Endothelial cell of umbilical vein (primary cell): ENCODE measurements around the gene ZFP14. TPM values are rescaled to one million over a fixed set of nuclear protein-coding genes. Genes with fewer than 3 reads are reported as not detected.
"Not testable (repeated sequence)": the region's sequence is repeated elsewhere in the genome, so short reads cannot be mapped to it uniquely, and the experiment has no call there.

Experiments
- BruUV-seq: library from RNA; stranded (reverse); fragments of 400-500 nt; replicated peaks from 2 replicates; lab custom pipeline; 2021; lab: Mats Ljungman, UMichigan
- CTCF ChIA-PET: fragments of 300-600, 350-600 bp; sonication (Branson Sonifier 250); formaldehyde crosslinking; loops from one replicate; lab custom pipeline; 2021; ENCODE audit warnings: antibody characterized with exemption, inconsistent platforms; lab: Charles Lee
- POLR2A ChIA-PET: fragments of 300-600, 350-600 bp; sonication (Branson Sonifier 250); formaldehyde crosslinking; loops from one replicate; lab custom pipeline; 2021; ENCODE audit warnings: antibody characterized with exemption, inconsistent platforms; lab: Charles Lee
- DNase-seq: peaks from one replicate; pipeline ENCODE4 v3.0.0-alpha.2; 2011; ENCODE audit warnings: low read depth, low spot score
- FAIRE-seq: peaks from 2 replicates; lab custom pipeline; 2011; peaks lifted over from hg19 to GRCh38; lab: Jason Lieb, UNC
- H2AFZ ChIP-seq: 2 replicates; pipeline ENCODE4 v1.6.0; 2012; ENCODE audit warnings: low read depth, low read length, control low read depth, inconsistent platforms
- H3K27ac ChIP-seq: 2 replicates; pipeline ENCODE4 v1.5.1; 2011; ENCODE audit warnings: low read depth, mild to moderate bottlenecking, control low read depth, low read length, moderate library complexity; ENCODE audit not compliant: insufficient read depth
- H3K27me3 ChIP-seq, 2 experiments: 2 replicates each; pipeline versions ENCODE4 v1.6.0 to v1.6.1; 2011; ENCODE audit warnings: low read length in 2 of 2, mixed read lengths in 1 of 2; ENCODE audit not compliant: control insufficient read depth in 2 of 2, insufficient read depth in 2 of 2
- H3K36me3 ChIP-seq, 2 experiments: 2 replicates in 1 of 2; 3 replicates in 1 of 2; pipeline ENCODE4 v1.5.1; 2011; ENCODE audit warnings: low read length in 2 of 2, mild to moderate bottlenecking in 1 of 2, moderate library complexity in 1 of 2; ENCODE audit not compliant: control insufficient read depth in 2 of 2, insufficient read depth in 2 of 2; ENCODE audit errors: extremely low read depth in 1 of 2
- H3K4me1 ChIP-seq: 3 replicates; pipeline ENCODE4 v1.5.1; 2011; ENCODE audit warnings: mild to moderate bottlenecking, low read length; ENCODE audit not compliant: control insufficient read depth, insufficient read depth; ENCODE audit errors: extremely low read depth
- H3K4me2 ChIP-seq: 2 replicates; pipeline ENCODE4 v1.6.1; 2011; ENCODE audit warnings: low read length, control low read depth, mixed read lengths; ENCODE audit not compliant: insufficient read depth
- H3K4me3 ChIP-seq, 3 experiments: fragments of 200-600 bp in 1 of 3; sonication (generic), shearing (Covaris generic) in 1 of 3; replicated peaks in 1 of 3; 2 replicates each; pipeline ENCODE4 v1.5.1; 2011 to 2016; ENCODE audit warnings: control low read depth in 3 of 3, low read length in 3 of 3, mild to moderate bottlenecking in 2 of 3, inconsistent platforms in 1 of 3, low read depth in 1 of 3, moderate library complexity in 1 of 3; ENCODE audit not compliant: insufficient read depth in 1 of 3
- H3K79me2 ChIP-seq: 2 replicates; pipeline ENCODE4 v1.6.0; 2012; ENCODE audit warnings: low read length, inconsistent platforms; ENCODE audit not compliant: control insufficient read depth, insufficient read depth
- H3K9ac ChIP-seq: replicated peaks from 2 replicates; pipeline ENCODE3; 2011; ENCODE audit warnings: low read length, control low read depth; ENCODE audit not compliant: insufficient read depth; ENCODE audit errors: extremely low read depth
- H3K9me1 ChIP-seq: replicated peaks from 3 replicates; pipeline ENCODE4 v1.6.0; 2011; ENCODE audit warnings: mild to moderate bottlenecking, low read length; ENCODE audit not compliant: control insufficient read depth, insufficient read depth; ENCODE audit errors: extremely low read depth
- H3K9me3 ChIP-seq: replicated peaks from 2 replicates; pipeline ENCODE4 v1.5.1; 2012; ENCODE audit warnings: low read length, inconsistent platforms; ENCODE audit not compliant: control insufficient read depth, insufficient read depth
- H4K20me1 ChIP-seq: replicated peaks from 2 replicates; pipeline ENCODE3; 2011; ENCODE audit warnings: mild to moderate bottlenecking, low read length; ENCODE audit not compliant: control insufficient read depth, insufficient read depth; ENCODE audit errors: extremely low read depth
- CTCF ChIP-seq, 2 donors: IDR thresholded peaks; 1 replicate in 1 of 2; 2 replicates in 1 of 2; pipeline ENCODE4 v1.5.1; 2011; ENCODE audit warnings: low read length in 2 of 2, mild to moderate bottlenecking in 2 of 2, moderate library complexity in 2 of 2, control low read depth in 1 of 2, inconsistent platforms in 1 of 2, low read depth in 1 of 2; ENCODE audit not compliant: insufficient read depth in 1 of 2; ENCODE audit errors: extremely low read depth in 1 of 2
- EZH2 ChIP-seq: IDR thresholded peaks from 2 replicates; pipeline ENCODE4 v1.6.1; 2012; ENCODE audit warnings: borderline replicate concordance, low read depth, mild to moderate bottlenecking, moderate library complexity, low read length, inconsistent platforms; ENCODE audit not compliant: severe bottlenecking
- FOS ChIP-seq: IDR thresholded peaks from 2 replicates; pipeline ENCODE4 v1.6.1; 2011; ENCODE audit warnings: mild to moderate bottlenecking, low read length, moderate library complexity, borderline replicate concordance; ENCODE audit not compliant: insufficient read depth
- GATA2 ChIP-seq: IDR thresholded peaks from 2 replicates; pipeline ENCODE4 v1.7.0; 2011; ENCODE audit warnings: low read depth, mild to moderate bottlenecking, moderate library complexity, mixed read lengths, low read length; ENCODE audit not compliant: insufficient read length, insufficient read depth
- JUN ChIP-seq: IDR thresholded peaks from 2 replicates; pipeline ENCODE4 v1.6.1; 2011; ENCODE audit warnings: borderline replicate concordance, low read depth; ENCODE audit not compliant: insufficient read length, insufficient read depth
- MAX ChIP-seq: IDR thresholded peaks from 2 replicates; pipeline ENCODE4 v1.6.1; 2011; ENCODE audit not compliant: insufficient read depth, insufficient read length
- MYC ChIP-seq: IDR thresholded peaks from one replicate; pipeline ENCODE4 v1.6.1; 2011; ENCODE audit warnings: mild to moderate bottlenecking, low read depth, low read length
- POLR2A ChIP-seq: IDR thresholded peaks from 2 replicates; pipeline ENCODE4 v1.6.1; 2012; ENCODE audit warnings: low read depth, mild to moderate bottlenecking, control low read depth, low read length
- POLR2AphosphoS5 ChIP-seq: IDR thresholded peaks from 2 replicates; pipeline ENCODE4 v1.6.1; 2012; ENCODE audit warnings: low read depth, mild to moderate bottlenecking, control low read depth, low read length, moderate library complexity; ENCODE audit not compliant: insufficient read depth
- dilution Hi-C: fragments of 300-500 bp; cut with MboI; formaldehyde crosslinking; loops from one replicate; pipeline ENCODE4 v1.15.0; 2019; ENCODE audit warnings: low sequenced_read_pairs; ENCODE audit not compliant: extremely low pct_ligation_motif_present
- intact Hi-C: fragments of 100-400 bp; cut with micrococcal nuclease; formaldehyde crosslinking; loops from one replicate; pipeline ENCODE4 v1.10.0; 2022
- polyA plus RNA-seq, 4 experiments: library from polyadenylated mRNA; depleted of rRNA in 3 of 4; stranded (reverse) in 3 of 4; unstranded in 1 of 4; fragments of >200 nt; gene quantifications; 2 replicates each; pipeline versions ENCODE4 v1.2.1 to v1.2.3, GENCODE V29; 2011 to 2012; ENCODE audit warnings: missing spikeins in 1 of 4
- total RNA-seq: library from RNA; stranded (reverse); gene quantifications from 2 replicates; pipeline ENCODE4 v1.2.3, GENCODE V29; 2021

ZFP14 gene
- total and polyA plus RNA-seq, 2 donors (not counting 3 experiments of a cell fraction or from before 2014, with no cell fraction given) = 0.59 to 2.6 TPM

GRCh38 chr19:36330216-36330615 is 48.8 kb downstream of the ZFP14 start:
- BruUV-seq = no TSS peak
- no peak for FAIRE-seq
- H3K9ac ChIP-seq = no peak overlapping the region
- H3K27me3 ChIP-seq = no peaks in the 10 kb centered on the region
- no peaks in the 10 kb centered on the region for H3K9me1 ChIP-seq
- H3K4me1 ChIP-seq = no peaks in the 10 kb centered on the region
- H3K36me3 ChIP-seq = no peaks in the 10 kb centered on the region
- no peaks in the 10 kb centered on the region for H4K20me1 ChIP-seq
- no peaks in the 10 kb centered on the region for H3K9me3 ChIP-seq
- no peak overlapping the region for H3K27ac ChIP-seq
- intact Hi-C loops (no loop called here), dilution Hi-C loops (no loop called here)
- DNase-seq = no peak
- ChIA-PET POLR2A (no interaction called here), CTCF (no interaction called here)
- no peak overlapping the region for H3K4me2 ChIP-seq
- no peak overlapping the region for H3K4me3 ChIP-seq
- no peak overlapping the region for H2AFZ ChIP-seq
- TF ChIP-seq POLR2A = no peak
- TF ChIP-seq MYC = no peak
- no peak for TF ChIP-seq EZH2
- no peak for TF ChIP-seq GATA2
- TF ChIP-seq POLR2AphosphoS5 = no peak
- TF ChIP-seq FOS = no peak
- no peak for TF ChIP-seq MAX
- TF ChIP-seq JUN = no peak
- TF ChIP-seq CTCF (IDR thresholded peaks at IDR 0.05; ENCODE audit: extremely low read depth in 1 of 2, insufficient read depth in 1 of 2, low read depth in 1 of 2, low read length in 2 of 2) = no peak
- no peaks in the 10 kb centered on the region for H3K79me2 ChIP-seq

- H3K4me3 ChIP-seq, H4K20me1 ChIP-seq, H3K79me2 ChIP-seq, H3K27me3 ChIP-seq, H3K4me2 ChIP-seq, H3K9me3 ChIP-seq, CTCF ChIA-PET, POLR2A ChIA-PET, H3K27ac ChIP-seq, H3K4me1 ChIP-seq, H2AFZ ChIP-seq, dilution Hi-C loops, intact Hi-C loops, H3K9me1 ChIP-seq, H3K36me3 ChIP-seq, DNase-seq, BruUV-seq, H3K9ac ChIP-seq, FAIRE-seq: not testable (repeated sequence)
These were observed 49.5 kb downstream of the ZFP14 start for GRCh38 chr19:36329534-36329933.

- H4K20me1 ChIP-seq, H3K9ac ChIP-seq, H2AFZ ChIP-seq, POLR2A ChIA-PET, H3K4me2 ChIP-seq, H3K9me3 ChIP-seq, H3K79me2 ChIP-seq, FAIRE-seq, CTCF ChIA-PET, H3K27ac ChIP-seq, dilution Hi-C loops, H3K36me3 ChIP-seq, H3K27me3 ChIP-seq, H3K4me1 ChIP-seq, intact Hi-C loops, H3K9me1 ChIP-seq, DNase-seq, H3K4me3 ChIP-seq, BruUV-seq: not testable (repeated sequence)
These were observed 52.4 kb downstream of the ZFP14 start for GRCh38 chr19:36326649-36327048.
